Measurements from ENCODE around the gene CDH16. TPM values are rescaled to one million over a fixed set of nuclear protein-coding genes. Genes with fewer than 3 reads are reported as not detected.

CDH16 gene
- total and polyA plus RNA-seq, 2 experiments from 2014 or later = not detected

DNA sequence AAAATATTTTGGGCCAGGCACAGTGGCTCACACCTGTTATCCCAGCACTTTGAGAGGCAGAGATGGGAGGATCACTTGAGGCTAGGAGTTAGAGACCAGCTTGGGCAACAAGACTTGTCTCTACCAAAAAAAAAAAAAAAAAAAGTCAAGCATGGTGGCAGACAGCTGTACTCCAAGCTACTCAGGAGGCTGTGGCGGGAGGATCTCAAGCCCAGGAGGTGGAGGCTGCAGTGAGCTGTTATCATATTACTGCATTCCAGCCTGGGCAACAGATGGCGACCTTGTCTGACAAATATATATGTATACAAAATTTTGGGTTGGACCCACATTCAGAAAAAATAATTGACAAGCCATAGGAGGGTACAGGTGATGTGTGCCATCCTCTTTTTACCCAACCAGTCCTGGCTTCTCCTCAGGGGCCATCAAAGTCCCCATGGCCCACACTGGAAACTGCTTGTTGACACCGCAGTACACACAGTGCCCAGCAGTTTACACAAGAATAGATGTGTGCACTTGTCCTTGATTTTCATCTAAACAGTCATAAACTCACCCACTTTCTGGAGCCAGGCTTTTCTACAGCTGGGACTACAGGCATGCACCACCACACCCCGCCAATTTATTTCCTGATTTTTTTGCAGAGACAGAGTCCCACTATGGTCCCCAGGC, 18.3 kb upstream of the CDH16 start:
- TF ChIP-seq ZNF331 (CRISPR knock-in tag; IDR thresholded peaks at IDR 0.05; ENCODE audit: low read depth) (no peak), STAT1 (IDR thresholded peaks at IDR 0.05; ENCODE audit: unreplicated experiment) (no peak), EZH2 (IDR thresholded peaks at IDR 0.05; ENCODE audit: low read depth, unreplicated experiment) (no peak), POLR2AphosphoS5 (IDR thresholded peaks at IDR 0.05; ENCODE audit: low read depth) (no peak), NANOG (IDR thresholded peaks at IDR 0.05; ENCODE audit: borderline replicate concordance) (no peak), CREB1 (CRISPR knock-in tag; IDR thresholded peaks at IDR 0.05; ENCODE audit: low read depth) (no peak), ZNF114 (CRISPR knock-in tag; IDR thresholded peaks at IDR 0.05) (no peak), JUNB (IDR thresholded peaks at IDR 0.05; ENCODE audit: unreplicated experiment) (no peak)
- TF ChIP-seq, protein P1, sequence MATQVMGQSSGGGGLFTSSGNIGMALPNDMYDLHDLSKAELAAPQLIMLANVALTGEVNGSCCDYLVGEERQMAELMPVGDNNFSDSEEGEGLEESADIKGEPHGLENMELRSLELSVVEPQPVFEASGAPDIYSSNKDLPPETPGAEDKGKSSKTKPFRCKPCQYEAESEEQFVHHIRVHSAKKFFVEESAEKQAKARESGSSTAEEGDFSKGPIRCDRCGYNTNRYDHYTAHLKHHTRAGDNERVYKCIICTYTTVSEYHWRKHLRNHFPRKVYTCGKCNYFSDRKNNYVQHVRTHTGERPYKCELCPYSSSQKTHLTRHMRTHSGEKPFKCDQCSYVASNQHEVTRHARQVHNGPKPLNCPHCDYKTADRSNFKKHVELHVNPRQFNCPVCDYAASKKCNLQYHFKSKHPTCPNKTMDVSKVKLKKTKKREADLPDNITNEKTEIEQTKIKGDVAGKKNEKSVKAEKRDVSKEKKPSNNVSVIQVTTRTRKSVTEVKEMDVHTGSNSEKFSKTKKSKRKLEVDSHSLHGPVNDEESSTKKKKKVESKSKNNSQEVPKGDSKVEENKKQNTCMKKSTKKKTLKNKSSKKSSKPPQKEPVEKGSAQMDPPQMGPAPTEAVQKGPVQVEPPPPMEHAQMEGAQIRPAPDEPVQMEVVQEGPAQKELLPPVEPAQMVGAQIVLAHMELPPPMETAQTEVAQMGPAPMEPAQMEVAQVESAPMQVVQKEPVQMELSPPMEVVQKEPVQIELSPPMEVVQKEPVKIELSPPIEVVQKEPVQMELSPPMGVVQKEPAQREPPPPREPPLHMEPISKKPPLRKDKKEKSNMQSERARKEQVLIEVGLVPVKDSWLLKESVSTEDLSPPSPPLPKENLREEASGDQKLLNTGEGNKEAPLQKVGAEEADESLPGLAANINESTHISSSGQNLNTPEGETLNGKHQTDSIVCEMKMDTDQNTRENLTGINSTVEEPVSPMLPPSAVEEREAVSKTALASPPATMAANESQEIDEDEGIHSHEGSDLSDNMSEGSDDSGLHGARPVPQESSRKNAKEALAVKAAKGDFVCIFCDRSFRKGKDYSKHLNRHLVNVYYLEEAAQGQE (IDR thresholded peaks at IDR 0.05; ENCODE audit: unreplicated experiment) = no peak
- TF ChIP-seq, protein P2, sequence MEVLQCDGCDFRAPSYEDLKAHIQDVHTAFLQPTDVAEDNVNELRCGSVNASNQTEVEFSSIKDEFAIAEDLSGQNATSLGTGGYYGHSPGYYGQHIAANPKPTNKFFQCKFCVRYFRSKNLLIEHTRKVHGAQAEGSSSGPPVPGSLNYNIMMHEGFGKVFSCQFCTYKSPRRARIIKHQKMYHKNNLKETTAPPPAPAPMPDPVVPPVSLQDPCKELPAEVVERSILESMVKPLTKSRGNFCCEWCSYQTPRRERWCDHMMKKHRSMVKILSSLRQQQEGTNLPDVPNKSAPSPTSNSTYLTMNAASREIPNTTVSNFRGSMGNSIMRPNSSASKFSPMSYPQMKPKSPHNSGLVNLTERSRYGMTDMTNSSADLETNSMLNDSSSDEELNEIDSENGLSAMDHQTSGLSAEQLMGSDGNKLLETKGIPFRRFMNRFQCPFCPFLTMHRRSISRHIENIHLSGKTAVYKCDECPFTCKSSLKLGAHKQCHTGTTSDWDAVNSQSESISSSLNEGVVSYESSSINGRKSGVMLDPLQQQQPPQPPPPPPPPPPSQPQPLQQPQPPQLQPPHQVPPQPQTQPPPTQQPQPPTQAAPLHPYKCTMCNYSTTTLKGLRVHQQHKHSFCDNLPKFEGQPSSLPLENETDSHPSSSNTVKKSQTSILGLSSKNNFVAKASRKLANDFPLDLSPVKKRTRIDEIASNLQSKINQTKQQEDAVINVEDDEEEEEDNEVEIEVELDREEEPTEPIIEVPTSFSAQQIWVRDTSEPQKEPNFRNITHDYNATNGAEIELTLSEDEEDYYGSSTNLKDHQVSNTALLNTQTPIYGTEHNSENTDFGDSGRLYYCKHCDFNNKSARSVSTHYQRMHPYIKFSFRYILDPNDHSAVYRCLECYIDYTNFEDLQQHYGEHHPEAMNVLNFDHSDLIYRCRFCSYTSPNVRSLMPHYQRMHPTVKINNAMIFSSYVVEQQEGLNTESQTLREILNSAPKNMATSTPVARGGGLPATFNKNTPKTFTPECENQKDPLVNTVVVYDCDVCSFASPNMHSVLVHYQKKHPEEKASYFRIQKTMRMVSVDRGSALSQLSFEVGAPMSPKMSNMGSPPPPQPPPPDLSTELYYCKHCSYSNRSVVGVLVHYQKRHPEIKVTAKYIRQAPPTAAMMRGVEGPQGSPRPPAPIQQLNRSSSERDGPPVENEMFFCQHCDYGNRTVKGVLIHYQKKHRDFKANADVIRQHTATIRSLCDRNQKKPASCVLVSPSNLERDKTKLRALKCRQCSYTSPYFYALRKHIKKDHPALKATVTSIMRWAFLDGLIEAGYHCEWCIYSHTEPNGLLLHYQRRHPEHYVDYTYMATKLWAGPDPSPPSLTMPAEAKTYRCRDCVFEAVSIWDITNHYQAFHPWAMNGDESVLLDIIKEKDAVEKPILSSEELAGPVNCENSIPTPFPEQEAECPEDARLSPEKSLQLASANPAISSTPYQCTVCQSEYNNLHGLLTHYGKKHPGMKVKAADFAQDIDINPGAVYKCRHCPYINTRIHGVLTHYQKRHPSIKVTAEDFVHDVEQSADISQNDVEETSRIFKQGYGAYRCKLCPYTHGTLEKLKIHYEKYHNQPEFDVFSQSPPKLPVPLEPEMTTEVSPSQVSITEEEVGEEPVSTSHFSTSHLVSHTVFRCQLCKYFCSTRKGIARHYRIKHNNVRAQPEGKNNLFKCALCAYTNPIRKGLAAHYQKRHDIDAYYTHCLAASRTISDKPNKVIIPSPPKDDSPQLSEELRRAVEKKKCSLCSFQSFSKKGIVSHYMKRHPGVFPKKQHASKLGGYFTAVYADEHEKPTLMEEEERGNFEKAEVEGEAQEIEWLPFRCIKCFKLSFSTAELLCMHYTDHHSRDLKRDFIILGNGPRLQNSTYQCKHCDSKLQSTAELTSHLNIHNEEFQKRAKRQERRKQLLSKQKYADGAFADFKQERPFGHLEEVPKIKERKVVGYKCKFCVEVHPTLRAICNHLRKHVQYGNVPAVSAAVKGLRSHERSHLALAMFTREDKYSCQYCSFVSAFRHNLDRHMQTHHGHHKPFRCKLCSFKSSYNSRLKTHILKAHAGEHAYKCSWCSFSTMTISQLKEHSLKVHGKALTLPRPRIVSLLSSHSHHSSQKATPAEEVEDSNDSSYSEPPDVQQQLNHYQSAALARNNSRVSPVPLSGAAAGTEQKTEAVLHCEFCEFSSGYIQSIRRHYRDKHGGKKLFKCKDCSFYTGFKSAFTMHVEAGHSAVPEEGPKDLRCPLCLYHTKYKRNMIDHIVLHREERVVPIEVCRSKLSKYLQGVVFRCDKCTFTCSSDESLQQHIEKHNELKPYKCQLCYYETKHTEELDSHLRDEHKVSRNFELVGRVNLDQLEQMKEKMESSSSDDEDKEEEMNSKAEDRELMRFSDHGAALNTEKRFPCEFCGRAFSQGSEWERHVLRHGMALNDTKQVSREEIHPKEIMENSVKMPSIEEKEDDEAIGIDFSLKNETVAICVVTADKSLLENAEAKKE (CRISPR knock-in tag; IDR thresholded peaks at IDR 0.05) = no peak
- TF ChIP-seq, protein P3, sequence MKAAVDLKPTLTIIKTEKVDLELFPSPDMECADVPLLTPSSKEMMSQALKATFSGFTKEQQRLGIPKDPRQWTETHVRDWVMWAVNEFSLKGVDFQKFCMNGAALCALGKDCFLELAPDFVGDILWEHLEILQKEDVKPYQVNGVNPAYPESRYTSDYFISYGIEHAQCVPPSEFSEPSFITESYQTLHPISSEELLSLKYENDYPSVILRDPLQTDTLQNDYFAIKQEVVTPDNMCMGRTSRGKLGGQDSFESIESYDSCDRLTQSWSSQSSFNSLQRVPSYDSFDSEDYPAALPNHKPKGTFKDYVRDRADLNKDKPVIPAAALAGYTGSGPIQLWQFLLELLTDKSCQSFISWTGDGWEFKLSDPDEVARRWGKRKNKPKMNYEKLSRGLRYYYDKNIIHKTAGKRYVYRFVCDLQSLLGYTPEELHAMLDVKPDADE (IDR thresholded peaks at IDR 0.05) = no peak
- H3K79me2 ChIP-seq (replicated peaks; ENCODE audit: insufficient read depth) = peaks cover 3% of the 10 kb centered on the region; the same call in 1 of the 2 replicates
- DNase-seq (ENCODE audit: low spot score) = no peak
- Mint-ChIP-seq H3K4me3 (peak overlapping the region; percentile 28; the same call in 1 of the 3 replicates), H3K36me3 (ENCODE audit: low read depth) (peaks cover 15% of the 10 kb centered on the region), H3K27me3 (ENCODE audit: insufficient read depth, low read depth, poor library complexity) (peaks cover 34% of the 10 kb centered on the region), H3K9me3 (no peaks in the 10 kb centered on the region), H3K27ac (no peak overlapping the region), H3K4me1 (peaks cover 12% of the 10 kb centered on the region)
- H3K27ac ChIP-seq (ENCODE audit: low read depth) = no peak overlapping the region
- H3K4me2 ChIP-seq = no peak overlapping the region
- peaks cover 10% of the 10 kb centered on the region for H4K20me1 ChIP-seq (replicated peaks; ENCODE audit: insufficient read depth)
- peaks cover 8% of the 10 kb centered on the region for H3K4me1 ChIP-seq (ENCODE audit: insufficient read depth)
- peaks cover 27% of the 10 kb centered on the region for H3K27me3 ChIP-seq (ENCODE audit: insufficient read depth)
- H2AFZ ChIP-seq = no peak overlapping the region
- H3K9me2 ChIP-seq (ENCODE audit: insufficient read depth) = no peaks in the 10 kb centered on the region
- no peak overlapping the region for H3K4me3 ChIP-seq
- no peak for ATAC-seq
- H3K36me3 ChIP-seq (ENCODE audit: insufficient read depth) = no peaks in the 10 kb centered on the region
- 0 out of 2 replicates have a peak, but pooled peaks cover 6% of the 10 kb centered on the region for H3F3A ChIP-seq (replicated peaks; ENCODE audit: low read depth)

Data from GM23338 (cell line).